H1 (cell line): ENCODE results near the gene RASGRP1. TPM values are rescaled to one million over a fixed set of nuclear protein-coding genes. Genes with fewer than 3 reads are reported as not detected.
A peak's percentile ranks its signal among the peaks of the same experiment; 100 is the strongest.

ENCODE experiments used
- CTCF ChIA-PET: fragments of 300-600 bp; sonication (Branson Sonifier 250); formaldehyde crosslinking; loops from one replicate; lab custom pipeline; 2021; ENCODE audit not compliant: partially characterized antibody; lab: Charles Lee
- POLR2A ChIA-PET: fragments of 300-600 bp; sonication (Branson Sonifier 250); formaldehyde crosslinking; loops from one replicate; lab custom pipeline; 2021; ENCODE audit warnings: inconsistent platforms; ENCODE audit not compliant: partially characterized antibody; lab: Charles Lee
- DNase-seq, 2 experiments: peaks; one replicate each; pipeline versions ENCODE4 v3.0.0 to v3.0.0-alpha.2; 2010 to 2022; ENCODE audit warnings: low spot score in 2 of 2, low read depth in 1 of 2, mixed read lengths in 1 of 2
- FAIRE-seq: peaks from 2 replicates; lab custom pipeline; 2011; peaks lifted over from hg19 to GRCh38; lab: Jason Lieb, UNC
- H2AFZ ChIP-seq: 2 replicates; pipeline ENCODE4 v1.8.1; 2012; ENCODE audit warnings: low read length, inconsistent platforms
- H2AK5ac ChIP-seq: 2 replicates; pipeline ENCODE4 v1.6.1; 2013; ENCODE audit warnings: low read depth, low read length
- H2BK120ac ChIP-seq: replicated peaks from 2 replicates; pipeline ENCODE3; 2013; ENCODE audit warnings: low read depth, low read length, inconsistent platforms
- H2BK12ac ChIP-seq: 2 replicates; pipeline ENCODE4 v1.6.1; 2013; ENCODE audit warnings: low read depth, low read length
- H2BK15ac ChIP-seq: 2 replicates; pipeline ENCODE4 v1.6.1; 2013; ENCODE audit warnings: low read length
- H2BK20ac ChIP-seq: 2 replicates; pipeline ENCODE4 v1.6.1; 2013; ENCODE audit warnings: low read length
- H2BK5ac ChIP-seq: 2 replicates; pipeline ENCODE4 v1.6.1; 2013; ENCODE audit warnings: low read depth, low read length
- H3K14ac ChIP-seq: 2 replicates; pipeline ENCODE4 v1.6.1; 2013; ENCODE audit warnings: inconsistent platforms; ENCODE audit not compliant: insufficient read length
- H3K18ac ChIP-seq: 2 replicates; pipeline ENCODE4 v1.6.1; 2013; ENCODE audit warnings: low read length; ENCODE audit errors: extremely low read depth
- H3K23ac ChIP-seq: 2 replicates; pipeline ENCODE4 v1.6.1; 2013; ENCODE audit warnings: inconsistent platforms; ENCODE audit not compliant: insufficient read length
- H3K23me2 ChIP-seq: 2 replicates; pipeline ENCODE4 v1.6.1; 2013; ENCODE audit warnings: low read depth, low read length
- H3K27ac ChIP-seq: 2 replicates; pipeline ENCODE4 v1.6.1; 2011; ENCODE audit warnings: low read depth, low read length, inconsistent platforms
- H3K27me3 ChIP-seq, 4 experiments: replicated peaks in 1 of 4; 1 replicate in 1 of 4; 2 replicates in 3 of 4; pipeline versions ENCODE4 v1.6.1 to v1.8.1; 2011 to 2013; ENCODE audit warnings: low read length in 3 of 4, mild to moderate bottlenecking in 3 of 4, inconsistent platforms in 2 of 4, mixed read lengths in 2 of 4, moderate library complexity in 1 of 4; ENCODE audit not compliant: control insufficient read depth in 3 of 4, insufficient read depth in 3 of 4; ENCODE audit errors: extremely low read depth in 1 of 4
- H3K36me3 ChIP-seq, 4 experiments: 2 replicates each; pipeline versions ENCODE4 v1.6.1 to v1.8.1; 2011 to 2013; ENCODE audit warnings: mild to moderate bottlenecking in 4 of 4, low read length in 3 of 4, moderate library complexity in 2 of 4, control low read depth in 1 of 4, inconsistent platforms in 1 of 4; ENCODE audit not compliant: insufficient read depth in 4 of 4, control insufficient read depth in 2 of 4
- H3K4ac ChIP-seq: replicated peaks from 2 replicates; pipeline ENCODE3; 2013; ENCODE audit warnings: low read length, low read depth, mixed read lengths, inconsistent platforms; ENCODE audit not compliant: insufficient read length
- H3K4me1 ChIP-seq, 4 experiments: replicated peaks in 1 of 4; 1 replicate in 1 of 4; 2 replicates in 3 of 4; pipeline versions ENCODE4 v1.6.1 to v1.8.1; 2011 to 2013; ENCODE audit warnings: low read length in 3 of 4, inconsistent platforms in 2 of 4, mixed read lengths in 1 of 4; ENCODE audit not compliant: insufficient read depth in 4 of 4, control insufficient read depth in 3 of 4
- H3K4me2 ChIP-seq, 2 experiments: 2 replicates each; pipeline versions ENCODE4 v1.6.1 to v1.8.1; 2011 to 2013; ENCODE audit warnings: low read depth in 2 of 2, low read length in 2 of 2, control low read depth in 1 of 2, inconsistent platforms in 1 of 2, mild to moderate bottlenecking in 1 of 2; ENCODE audit not compliant: insufficient read depth in 1 of 2
- H3K4me3 ChIP-seq, 4 experiments: fragments of 200-600, 300-600 bp in 1 of 4; sonication (generic), shearing (Covaris generic), sonication (Bioruptor Twin) in 1 of 4; 2 replicates each; pipeline versions ENCODE4 v1.5.1 to v1.8.1; 2011 to 2016; ENCODE audit warnings: low read length in 4 of 4, low read depth in 3 of 4, control low read depth in 2 of 4, inconsistent platforms in 2 of 4, mild to moderate bottlenecking in 2 of 4, mixed read lengths in 1 of 4, moderate library complexity in 1 of 4; ENCODE audit not compliant: insufficient read depth in 2 of 4; ENCODE audit errors: extremely low read depth in 1 of 4
- H3K56ac ChIP-seq: replicated peaks from 2 replicates; pipeline ENCODE3; 2013; ENCODE audit warnings: low read depth, mild to moderate bottlenecking, mixed read lengths, low read length, inconsistent platforms; ENCODE audit not compliant: insufficient read length
- H3K79me1 ChIP-seq: 2 replicates; pipeline ENCODE4 v1.6.1; 2013; ENCODE audit warnings: low read depth, low read length, control low read depth
- H3K79me2 ChIP-seq, 2 experiments: 2 replicates each; pipeline versions ENCODE4 v1.6.1 to v1.8.1; 2012 to 2013; ENCODE audit warnings: low read length in 2 of 2, mild to moderate bottlenecking in 2 of 2, inconsistent platforms in 1 of 2; ENCODE audit not compliant: insufficient read depth in 2 of 2, control insufficient read depth in 1 of 2
- H3K9ac ChIP-seq, 4 experiments: replicated peaks in 1 of 4; 1 replicate in 1 of 4; 2 replicates in 3 of 4; pipeline versions ENCODE4 v1.6.1 to v1.8.1; 2011 to 2013; ENCODE audit warnings: low read depth in 3 of 4, low read length in 3 of 4, control low read depth in 2 of 4, mild to moderate bottlenecking in 2 of 4, moderate library complexity in 2 of 4, inconsistent platforms in 1 of 4; ENCODE audit errors: extremely low read depth in 1 of 4
- H3K9me3 ChIP-seq, 2 experiments: 2 replicates each; pipeline versions ENCODE4 v1.6.1 to v1.8.1; 2012 to 2013; ENCODE audit warnings: mild to moderate bottlenecking in 2 of 2, moderate library complexity in 2 of 2, control low read depth in 1 of 2, inconsistent platforms in 1 of 2, low read depth in 1 of 2, low read length in 1 of 2, mixed read lengths in 1 of 2; ENCODE audit not compliant: insufficient read depth in 2 of 2
- H4K20me1 ChIP-seq, 2 experiments: replicated peaks in 1 of 2; 2 replicates each; pipeline versions ENCODE3 to v1.8.1; 2011 to 2013; ENCODE audit warnings: inconsistent platforms in 2 of 2, low read length in 2 of 2, mild to moderate bottlenecking in 1 of 2; ENCODE audit not compliant: insufficient read depth in 2 of 2, control insufficient read depth in 1 of 2
- H4K5ac ChIP-seq: 2 replicates; pipeline ENCODE4 v1.6.1; 2013; ENCODE audit warnings: low read length, low read depth, mixed read lengths, inconsistent platforms; ENCODE audit not compliant: insufficient read length
- H4K8ac ChIP-seq: 2 replicates; pipeline ENCODE4 v1.8.0; 2013; ENCODE audit warnings: mild to moderate bottlenecking, moderate library complexity, low read length, inconsistent platforms; ENCODE audit not compliant: insufficient read depth; ENCODE audit errors: extremely low read depth
- H4K91ac ChIP-seq: replicated peaks from 2 replicates; pipeline ENCODE3; 2013; ENCODE audit warnings: low read length, mixed read lengths, inconsistent platforms; ENCODE audit not compliant: insufficient read length
- ASH2L ChIP-seq: fragments of 200-600, 300-600 bp; sonication (generic); IDR thresholded peaks from one replicate; pipeline ENCODE4 v1.7.1; 2017; ENCODE audit warnings: low read length
- EZH2 ChIP-seq: fragments of 200-600 bp; sonication (generic); IDR thresholded peaks from 2 replicates; pipeline ENCODE4 v1.7.1; 2012; ENCODE audit warnings: low read depth, mild to moderate bottlenecking, moderate library complexity, low read length, inconsistent platforms; ENCODE audit not compliant: severe bottlenecking
- TAF1 ChIP-seq: IDR thresholded peaks from 2 replicates; pipeline ENCODE4 v1.6.1; 2011; ENCODE audit warnings: mild to moderate bottlenecking, low read depth, low read length
- ZNF274 ChIP-seq: IDR thresholded peaks from 2 replicates; pipeline ENCODE4 v1.7.0; 2012; ENCODE audit warnings: low read length, borderline replicate concordance; ENCODE audit errors: extremely low read depth
- WGBS, 2 experiments: shearing (Covaris generic) in 1 of 2; methylation state at CpG; one replicate each; pipeline versions ENCODE4 v1.1.6 to v1.1.7; 2013 to 2015; ENCODE audit warnings: low lambda C conversion rate in 2 of 2, mixed read lengths in 2 of 2, inconsistent platforms in 1 of 2, low coverage in 1 of 2, missing lambda C conversion rate in 1 of 2; ENCODE audit not compliant: insufficient replicate concordance in 2 of 2, insufficient coverage in 1 of 2, insufficient read length in 1 of 2; ENCODE audit errors: extremely low coverage in 1 of 2, missing lambda C conversion rate in 1 of 2; 5-methylcytosine and 5-hydroxymethylcytosine counted together
- polyA plus RNA-seq, 7 experiments: library from polyadenylated mRNA; depleted of rRNA in 3 of 7; stranded (reverse) in 5 of 7; unstranded in 2 of 7; fragments of >200 nt in 5 of 7; fragments of 200-250 nt in 2 of 7; gene quantifications; 1 replicate in 5 of 7; 2 replicates in 1 of 7; 4 replicates in 1 of 7; pipeline versions ENCODE4 v1.2.1 to v1.2.3, GENCODE V29; 2011 to 2013; ENCODE audit warnings: missing spikeins in 2 of 7, mixed read lengths in 2 of 7
- total RNA-seq: library from RNA; stranded (reverse); fragmentation: NEBNext Ultra II Directional; extraction: Animal tissue kit (Norgen Biotek cat#: 25700); gene quantifications from 2 replicates; pipeline ENCODE4 v1.2.1, GENCODE V29; 2021
- TF ChIP-seq, protein P1 (sequence below): IDR thresholded peaks from 2 replicates; pipeline ENCODE4 v1.6.1; 2012; ENCODE audit warnings: inconsistent platforms
- TF ChIP-seq, protein P2 (sequence below): IDR thresholded peaks from 2 replicates; pipeline ENCODE4 v1.6.1; 2011; ENCODE audit warnings: low read length, improper control_type of control experiment

Gene RASGRP1
- total and polyA plus RNA-seq, 2 of the 8 experiments (the other 6 are each of a cell fraction or from before 2014, with no cell fraction given), result 1.1 to 2.1 TPM

GRCh38 chr15:38565287-38565670, 665 bp upstream of the RASGRP1 start:
- no peak overlapping the region for H2BK5ac ChIP-seq
- H3K9me3 ChIP-seq, result no peaks in the 10 kb centered on the region
- FAIRE-seq (no peak), DNase-seq (no peak)
- peak overlapping the region; percentile 77; the same call in 1 of the 2 replicates for H2AFZ ChIP-seq
- peak overlapping the region; percentile 74 to 96 for H3K4me2 ChIP-seq
- H2BK120ac ChIP-seq, result no peak overlapping the region
- H3K79me2 ChIP-seq, result no peaks in the 10 kb centered on the region
- H3K14ac ChIP-seq, result no peak overlapping the region
- H4K20me1 ChIP-seq, result no peaks in the 10 kb centered on the region
- no peak overlapping the region for H2BK20ac ChIP-seq
- no peak overlapping the region for H3K56ac ChIP-seq
- H3K27ac ChIP-seq, result no peak overlapping the region
- no peak overlapping the region for H3K9ac ChIP-seq
- POLR2A ChIA-PET, result interaction anchor here (3.0 kb wide), 1 partner anchor 111 kb away, joined by 14 read pairs; the partner anchor contains the start of gene FAM98B
- no peak overlapping the region for H4K91ac ChIP-seq
- peaks cover 9 to 31% (median 16%) of the 10 kb centered on the region in 4 experiments; a peak in 6 of 7 replicates for H3K27me3 ChIP-seq
- 68% methylated on average over 16 of the region's 16 CpGs; no CpG with 5 or more reads in 1 of the 2 experiments for WGBS, 2 experiments
- H3K23me2 ChIP-seq, result peaks cover 5% of the 10 kb centered on the region
- H2BK15ac ChIP-seq, result no peak overlapping the region
- no peaks in the 10 kb centered on the region for H3K36me3 ChIP-seq
- H2BK12ac ChIP-seq, result no peak overlapping the region; the same call in 1 of the 2 replicates
- no peak overlapping the region for H2AK5ac ChIP-seq
- H3K4me1 ChIP-seq, result no peaks in the 10 kb centered on the region; a peak in 2 of 7 replicates
- H3K4me3 ChIP-seq, result peak overlapping the region; percentile 27 to 78 (median 56); a peak in 7 of 8 replicates
- H3K23ac ChIP-seq, result no peak overlapping the region
- H3K18ac ChIP-seq, result no peak overlapping the region
- H4K5ac ChIP-seq, result no peak overlapping the region
- H3K4ac ChIP-seq, result no peak overlapping the region
- H4K8ac ChIP-seq, result peak overlapping the region; percentile 60; the same call in 1 of the 2 replicates
- no peaks in the 10 kb centered on the region for H3K79me1 ChIP-seq
- CTCF ChIA-PET, result interaction anchor here (0.7 to 3.7 kb wide), 9 partner anchors 9 to 134 kb away, joined by 4 to 52 read pairs (median 12); no protein-coding TSS in a partner anchor
- TF ChIP-seq, protein P1, sequence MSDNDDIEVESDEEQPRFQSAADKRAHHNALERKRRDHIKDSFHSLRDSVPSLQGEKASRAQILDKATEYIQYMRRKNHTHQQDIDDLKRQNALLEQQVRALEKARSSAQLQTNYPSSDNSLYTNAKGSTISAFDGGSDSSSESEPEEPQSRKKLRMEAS, result peak; percentile 30
- TF ChIP-seq, protein P2, sequence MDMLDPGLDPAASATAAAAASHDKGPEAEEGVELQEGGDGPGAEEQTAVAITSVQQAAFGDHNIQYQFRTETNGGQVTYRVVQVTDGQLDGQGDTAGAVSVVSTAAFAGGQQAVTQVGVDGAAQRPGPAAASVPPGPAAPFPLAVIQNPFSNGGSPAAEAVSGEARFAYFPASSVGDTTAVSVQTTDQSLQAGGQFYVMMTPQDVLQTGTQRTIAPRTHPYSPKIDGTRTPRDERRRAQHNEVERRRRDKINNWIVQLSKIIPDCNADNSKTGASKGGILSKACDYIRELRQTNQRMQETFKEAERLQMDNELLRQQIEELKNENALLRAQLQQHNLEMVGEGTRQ, result no peak
- TF ChIP-seq ASH2L (no peak), ZNF274 (no peak), TAF1 (no peak), EZH2 (peak; percentile 53)
